NCI-H2107 treated with DMSO at 0.1 percent for 48 hours (cell line): ENCODE results near the gene PBX1.

Source experiments
- DNase-seq: peaks from one replicate; lab custom pipeline; 2025; ENCODE audit not compliant: unreplicated experiment; lab: John Stamatoyannopoulos, UW

The PBX1 gene

GRCh38 chr1:164713456-164714207, 154.6 kb downstream of the PBX1 start:
- DNase-seq, result no peak

- DNase-seq, result no peak
Measured at GRCh38 chr1:164716992-164717703, 158.2 kb downstream of the PBX1 start.

- no peak for DNase-seq
Measured at GRCh38 chr1:164718821-164719220, 159.8 kb downstream of the PBX1 start.

GRCh38 chr1:164719676-164720439, 160.9 kb downstream of the PBX1 start:
- no peak for DNase-seq

- DNase-seq, result no peak
Measured at GRCh38 chr1:164720440-164721227, 161.7 kb downstream of the PBX1 start.

- DNase-seq, result no peak
Measured at GRCh38 chr1:164721228-164721496, 162.2 kb downstream of the PBX1 start.

GRCh38 chr1:164723296-164723798, 164.4 kb downstream of the PBX1 start:
- DNase-seq, result no peak

GRCh38 chr1:164725401-164725800, 166.4 kb downstream of the PBX1 start:
- DNase-seq, result no peak

- no peak for DNase-seq
Measured at GRCh38 chr1:164726235-164726634, 167.3 kb downstream of the PBX1 start.

GRCh38 chr1:164728719-164729118, 169.7 kb downstream of the PBX1 start:
- DNase-seq, result peak; percentile 99

- no peak for DNase-seq
Measured at GRCh38 chr1:164731161-164731876, 172.3 kb downstream of the PBX1 start.

- no peak for DNase-seq
Measured at GRCh38 chr1:164733070-164733469, 174.1 kb downstream of the PBX1 start.

- DNase-seq, result no peak
Measured at GRCh38 chr1:164733734-164734133, 174.8 kb downstream of the PBX1 start.

GRCh38 chr1:164735315-164736052, 176.5 kb downstream of the PBX1 start:
- DNase-seq, result no peak

- DNase-seq, result no peak
Measured at GRCh38 chr1:164736137-164736536, 177.2 kb downstream of the PBX1 start.

- peak; percentile 52 for DNase-seq
Measured at GRCh38 chr1:164739189-164739588, 180.2 kb downstream of the PBX1 start.

- DNase-seq, result no peak
Measured at GRCh38 chr1:164740000-164740526, 181.1 kb downstream of the PBX1 start.

- no peak for DNase-seq
Measured at GRCh38 chr1:164742745-164743144, 183.8 kb downstream of the PBX1 start.

- no peak for DNase-seq
Measured at GRCh38 chr1:164743976-164744375, 185.0 kb downstream of the PBX1 start.
